Activated CD4-positive, CD25-positive, alpha-beta regulatory T cell (primary cell): ENCODE results near the gene DNAJC5.
"Not testable (repeated sequence)": the region's sequence is repeated elsewhere in the genome, so short reads cannot be mapped to it uniquely, and the experiment has no call there.

ENCODE experiments used
- DNase-seq, 4 experiments: peaks; one replicate each; lab custom pipeline; 2025; lab: John Stamatoyannopoulos, UW

The DNAJC5 gene

DNA sequence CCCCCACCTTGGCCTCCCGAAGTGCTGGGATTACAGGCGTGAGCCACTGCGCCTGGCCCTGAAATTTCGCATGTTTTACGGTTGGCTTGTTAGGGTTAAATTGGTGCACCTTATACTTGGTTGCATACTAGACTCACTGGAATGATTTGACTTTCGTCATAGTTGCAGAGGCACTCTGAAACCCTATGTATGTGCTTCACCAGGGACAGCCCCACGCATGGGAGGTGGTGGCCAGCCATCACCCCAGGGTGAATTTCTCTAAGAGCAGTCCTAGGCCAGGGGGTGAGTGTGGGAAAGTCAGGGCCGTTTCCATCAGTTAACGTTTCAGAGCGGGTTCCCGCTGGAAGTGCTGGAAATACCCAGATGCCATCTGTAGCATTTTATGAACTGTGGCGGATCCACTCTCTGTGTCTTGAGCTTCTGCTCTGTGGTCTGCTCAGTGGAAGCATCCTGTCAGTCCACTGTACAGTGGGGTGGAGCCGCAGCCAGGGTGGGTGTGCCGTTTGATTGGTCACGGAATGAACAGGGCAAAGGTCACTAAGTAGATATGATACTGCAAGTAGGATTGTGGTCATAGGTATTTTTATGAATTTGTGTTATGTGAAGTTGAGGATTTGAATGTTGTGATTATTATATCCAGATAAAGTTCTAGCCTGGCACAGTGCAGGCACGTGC is 13.2 kb downstream of the DNAJC5 start:
- DNase-seq = no peak

DNA sequence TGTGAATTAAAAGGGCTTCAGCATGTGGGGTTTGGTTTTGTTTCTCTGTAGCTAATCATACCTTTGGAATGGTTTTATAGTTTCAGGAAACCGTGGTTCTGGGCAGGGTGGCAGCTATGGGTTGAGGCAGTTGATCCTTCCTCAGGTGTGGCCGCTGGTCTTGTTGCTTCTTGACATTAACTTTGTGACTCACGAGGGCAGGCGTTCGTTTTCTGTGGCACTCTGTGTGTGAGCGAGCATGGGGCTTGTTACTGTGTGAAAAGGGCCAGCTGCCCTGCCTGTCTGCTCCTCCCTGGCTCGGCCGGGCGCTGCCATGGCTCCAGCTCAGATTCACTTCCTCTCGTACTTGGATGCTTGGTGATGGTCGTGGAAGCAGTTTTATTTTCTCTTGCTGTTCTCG is 16.2 kb downstream of the DNAJC5 start:
- DNase-seq = no peak

DNA sequence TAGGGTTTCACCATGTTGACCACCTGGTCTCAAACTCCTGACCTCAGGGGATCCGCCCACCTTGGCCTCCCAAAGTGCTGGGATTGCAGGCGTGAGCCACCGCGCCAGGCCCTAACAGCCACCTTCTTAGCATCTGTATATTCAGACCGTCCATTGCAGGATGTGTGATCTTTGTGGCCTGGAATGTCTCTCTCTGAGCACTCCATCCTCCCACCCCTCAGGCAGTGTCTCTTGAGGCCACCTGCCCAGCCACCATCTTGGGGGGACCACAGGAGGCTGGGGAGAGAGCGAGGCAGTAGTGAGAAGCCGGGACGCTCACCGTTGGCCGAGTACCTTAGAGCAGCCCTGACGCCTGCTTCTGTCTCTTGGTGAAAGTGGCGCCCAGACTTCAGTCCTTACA is 18.8 kb downstream of the DNAJC5 start:
- no peak for DNase-seq

DNA sequence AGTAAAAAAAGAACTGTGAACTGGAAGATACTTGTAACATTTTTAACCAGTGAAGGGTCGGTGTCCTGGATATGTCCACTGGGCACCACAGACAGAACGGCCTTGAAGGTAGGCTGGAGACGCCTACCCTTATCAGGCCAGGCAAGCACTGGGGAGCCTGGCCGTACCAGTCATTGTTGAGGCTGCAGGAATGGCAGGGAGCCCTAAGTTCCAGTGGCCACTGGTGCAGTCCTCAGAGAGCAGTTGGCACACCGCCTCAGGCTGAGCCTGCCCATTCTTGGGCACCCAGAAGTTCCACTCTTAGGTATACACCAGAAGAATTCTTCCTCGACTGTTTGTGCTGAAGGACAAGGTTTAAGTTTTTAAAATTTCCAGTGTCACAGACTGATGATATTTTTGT is 20.5 kb downstream of the DNAJC5 start:
- DNase-seq = no peak

DNA sequence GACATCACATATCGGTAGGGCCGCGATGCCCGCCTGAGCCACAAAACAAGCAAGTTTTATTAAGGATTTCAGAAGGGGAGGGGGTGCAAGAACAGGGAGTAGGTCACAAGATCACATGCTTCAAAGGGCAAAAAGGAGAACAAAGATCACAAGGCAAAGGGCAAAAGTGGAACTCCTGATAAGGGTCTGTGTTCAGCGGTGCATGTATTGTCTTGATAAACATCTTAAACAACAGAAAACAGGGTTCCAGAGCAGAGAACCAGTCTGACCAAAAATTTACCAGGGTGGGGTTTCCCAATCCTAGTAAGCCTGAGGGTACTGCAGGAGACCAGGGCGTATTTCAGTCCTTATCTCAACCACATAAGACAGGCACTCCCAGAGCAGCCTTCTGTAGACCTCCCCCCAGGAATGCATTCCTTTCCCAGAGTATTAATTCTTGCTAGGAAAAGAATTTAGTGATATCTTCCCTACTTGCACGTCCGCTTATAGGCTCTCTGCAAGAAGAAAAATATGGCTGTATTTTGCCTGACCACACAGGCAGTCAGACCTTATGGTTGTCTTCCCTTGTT is 21.5 kb downstream of the DNAJC5 start:
- not testable (repeated sequence) for DNase-seq

DNA sequence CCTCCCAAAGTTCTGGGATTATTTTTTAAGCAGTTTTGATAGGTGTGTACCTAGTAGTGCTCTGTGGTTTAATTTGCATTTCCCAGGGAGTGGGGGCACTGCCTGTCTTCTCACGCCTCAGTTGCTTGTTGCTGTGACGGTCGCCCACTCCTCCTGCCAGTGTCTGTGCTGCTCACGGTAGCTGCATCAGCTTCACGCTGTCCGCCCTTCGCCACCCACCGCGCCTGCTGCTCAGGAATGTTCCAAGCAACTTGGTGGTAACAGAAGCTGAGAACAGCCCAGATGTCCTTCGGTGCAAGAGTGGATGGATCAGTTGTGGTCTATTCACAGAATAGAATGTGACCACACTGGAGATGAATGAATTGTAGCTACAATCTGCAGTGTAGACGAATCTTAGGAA is 22.9 kb downstream of the DNAJC5 start:
- DNase-seq = no peak

DNA sequence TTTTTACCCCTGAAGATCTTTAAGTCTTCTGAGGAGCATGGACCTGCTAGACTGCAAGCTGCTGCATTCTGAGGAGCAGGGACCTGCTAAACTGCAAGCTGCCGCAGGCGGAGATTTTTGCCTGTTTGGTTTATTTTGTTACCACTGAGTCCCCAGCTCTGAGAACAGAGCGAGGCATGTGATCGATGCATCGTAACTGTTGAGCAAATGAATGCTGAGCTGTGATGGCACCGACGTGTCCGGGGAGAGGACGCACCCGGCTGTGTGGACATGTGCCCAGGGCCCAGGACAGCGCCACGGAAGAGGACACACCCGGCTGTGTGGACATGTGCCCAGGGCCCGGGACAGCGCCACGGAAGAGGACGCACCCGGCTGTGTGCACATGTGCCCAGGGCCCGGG is 24.2 kb downstream of the DNAJC5 start:
- DNase-seq = no peak

DNA sequence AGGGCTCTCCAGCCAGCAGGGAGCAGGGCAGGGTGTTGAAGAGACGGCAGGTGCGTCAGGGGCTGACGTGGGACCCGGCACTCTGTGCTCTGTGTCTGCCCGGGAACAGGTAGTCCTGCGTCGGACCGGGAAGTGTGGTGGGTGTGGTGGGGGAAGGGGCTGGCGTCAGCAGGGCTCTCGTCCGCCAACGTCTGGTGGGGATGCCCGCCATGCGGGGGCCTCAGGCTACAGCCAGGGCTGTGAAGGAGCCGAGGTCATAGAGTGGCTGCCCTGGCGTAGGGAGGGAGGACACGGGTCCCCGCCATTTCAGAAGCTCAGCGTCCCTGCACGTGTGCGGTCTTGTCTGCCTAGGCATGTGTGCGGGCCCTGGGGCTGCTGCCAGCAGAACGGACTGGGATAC is 25.3 kb downstream of the DNAJC5 start:
- DNase-seq = no peak

DNA sequence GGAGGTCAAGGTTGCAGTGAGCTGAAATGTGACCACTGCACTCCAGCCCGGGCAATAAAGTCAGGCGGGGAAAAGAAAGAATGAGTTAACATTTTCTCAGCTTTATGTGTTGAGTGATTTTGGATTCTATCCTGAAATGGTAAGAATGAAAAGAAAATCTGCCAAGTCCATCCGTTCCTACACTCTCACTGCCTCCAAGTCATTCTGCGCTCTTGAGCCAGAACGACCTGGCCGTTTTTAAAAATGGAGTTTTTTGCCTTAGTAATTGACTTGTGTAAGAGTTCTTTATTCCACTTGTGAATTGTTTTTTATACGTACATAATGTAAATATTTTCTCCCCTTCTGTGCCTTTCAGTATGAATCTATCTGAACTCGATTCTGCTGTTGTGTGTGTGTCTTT is 28.7 kb downstream of the DNAJC5 start:
- no peak for DNase-seq

DNA sequence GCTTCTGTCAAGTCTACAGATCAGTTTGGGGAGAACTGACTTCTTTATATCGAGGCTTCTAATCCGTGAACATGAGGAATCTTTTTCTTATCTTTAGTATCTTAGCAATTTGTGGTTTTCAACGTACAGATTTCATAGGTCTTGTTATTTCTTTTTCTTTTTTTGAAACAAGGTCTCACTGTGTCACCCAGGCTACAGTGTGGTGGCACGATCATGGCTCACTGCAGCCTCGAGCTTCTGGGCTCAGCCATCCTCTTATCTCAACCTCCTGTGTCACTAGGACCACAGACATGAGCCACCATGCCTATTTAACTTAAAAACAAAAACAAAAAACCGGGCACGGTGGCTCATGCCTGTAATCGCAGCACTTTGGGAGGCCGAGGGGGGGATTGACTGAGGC is 29.3 kb downstream of the DNAJC5 start:
- DNase-seq = no peak

DNA sequence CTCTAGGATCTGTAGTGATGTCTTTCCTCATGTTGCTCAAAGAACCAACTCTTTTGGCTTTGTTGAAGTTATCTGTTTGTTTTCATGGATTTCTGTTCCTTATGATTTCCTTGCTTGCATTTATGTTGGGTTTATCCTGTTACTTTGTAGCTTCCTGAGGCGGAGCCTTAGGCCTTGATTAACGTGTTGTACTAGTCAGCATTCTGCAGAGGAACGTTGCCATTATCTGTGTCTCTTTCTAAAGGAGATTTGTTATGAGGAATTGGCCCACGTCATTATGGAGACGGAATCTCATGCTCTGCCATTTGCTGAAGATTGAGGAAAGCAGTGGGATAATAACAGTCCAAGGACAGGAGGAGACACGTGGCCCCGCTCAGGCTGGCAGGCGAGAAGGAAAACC is 31.4 kb downstream of the DNAJC5 start:
- DNase-seq = no peak

DNA sequence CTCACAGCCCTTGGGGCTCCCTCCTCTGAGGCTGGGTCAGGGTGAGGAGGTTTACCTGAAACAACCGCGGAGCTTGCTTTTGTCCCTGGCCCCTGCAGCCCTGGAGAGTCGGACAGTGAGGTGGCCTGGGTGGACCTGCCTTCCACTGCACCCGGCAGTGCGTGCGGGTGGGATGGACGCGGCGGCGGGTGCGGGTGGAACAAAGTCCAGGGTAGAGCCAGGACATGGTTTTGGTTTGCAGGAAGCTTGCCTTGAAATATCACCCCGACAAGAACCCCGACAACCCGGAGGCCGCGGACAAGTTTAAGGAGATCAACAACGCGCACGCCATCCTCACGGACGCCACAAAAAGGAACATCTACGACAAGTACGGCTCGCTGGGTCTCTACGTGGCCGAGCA is 34.1 kb downstream of the DNAJC5 start:
- DNase-seq = no peak

DNA sequence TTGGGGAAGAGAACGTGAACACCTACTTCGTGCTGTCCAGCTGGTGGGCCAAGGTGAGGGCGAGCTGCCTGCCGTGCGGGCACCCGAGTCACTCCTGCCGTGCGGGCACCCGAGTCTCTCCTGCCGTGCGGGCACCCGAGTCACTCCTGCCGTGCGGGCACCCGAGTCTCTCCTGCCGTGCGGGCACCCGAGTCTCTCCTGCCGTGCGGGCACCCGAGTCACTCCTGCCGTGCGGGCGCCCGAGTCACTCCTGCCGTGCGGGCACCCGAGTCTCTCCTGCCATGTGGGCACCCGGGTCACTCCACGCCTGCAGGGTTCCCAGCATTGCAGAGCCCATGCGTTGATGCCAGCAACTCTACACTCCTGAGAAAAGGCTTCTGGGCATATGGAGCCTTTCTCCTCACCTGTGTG is 34.6 kb downstream of the DNAJC5 start:
- DNase-seq = not testable (repeated sequence)

DNA sequence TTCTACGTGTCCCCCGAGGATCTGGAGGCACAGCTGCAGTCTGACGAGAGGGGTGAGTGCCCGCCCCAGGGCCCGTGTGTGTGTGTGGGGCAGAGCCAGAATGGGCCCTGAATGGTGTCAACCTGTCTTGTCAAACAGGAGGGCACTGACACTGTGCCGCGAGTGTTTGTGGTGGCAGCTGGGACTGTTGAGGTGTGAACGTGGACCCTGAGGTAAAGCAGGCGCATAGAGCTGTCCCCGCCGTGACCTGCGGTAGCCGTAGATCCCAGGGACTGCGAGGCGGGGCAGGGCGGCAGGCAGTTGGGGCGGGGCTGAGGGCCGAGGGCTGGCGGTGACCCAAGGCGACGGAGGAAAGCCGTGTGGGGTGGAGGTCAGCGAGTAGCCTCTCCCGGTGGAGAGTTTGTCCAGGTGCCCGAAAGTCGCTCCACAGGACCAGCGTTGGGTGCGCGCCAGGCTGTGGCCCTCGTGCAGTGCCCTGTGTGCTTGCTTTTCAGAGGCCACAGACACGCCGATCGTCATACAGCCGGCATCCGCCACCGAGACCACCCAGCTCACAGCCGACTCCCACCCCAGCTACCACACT is 36.1 kb downstream of the DNAJC5 start:
- DNase-seq = no peak

DNA sequence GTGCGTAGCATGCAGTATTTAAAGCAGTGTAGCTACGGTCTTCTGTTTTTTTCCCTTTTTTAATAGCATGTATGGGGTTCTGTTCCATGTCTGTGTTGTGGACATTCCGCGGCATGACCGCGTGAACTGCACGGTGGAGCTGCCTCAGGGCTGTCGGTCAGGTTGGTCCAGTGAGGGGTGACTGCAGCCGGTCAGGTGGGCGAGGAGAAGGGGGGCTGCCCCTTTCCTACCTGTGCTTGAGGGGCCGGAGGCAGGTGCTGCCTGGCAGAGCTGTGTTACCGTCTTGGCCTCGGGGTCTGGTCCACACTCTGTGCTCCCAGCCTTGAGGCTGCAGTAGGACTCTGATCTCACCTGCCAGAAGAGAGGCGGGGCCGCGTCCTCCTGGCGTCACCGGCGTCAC is 36.8 kb downstream of the DNAJC5 start:
- no peak for DNase-seq

DNA sequence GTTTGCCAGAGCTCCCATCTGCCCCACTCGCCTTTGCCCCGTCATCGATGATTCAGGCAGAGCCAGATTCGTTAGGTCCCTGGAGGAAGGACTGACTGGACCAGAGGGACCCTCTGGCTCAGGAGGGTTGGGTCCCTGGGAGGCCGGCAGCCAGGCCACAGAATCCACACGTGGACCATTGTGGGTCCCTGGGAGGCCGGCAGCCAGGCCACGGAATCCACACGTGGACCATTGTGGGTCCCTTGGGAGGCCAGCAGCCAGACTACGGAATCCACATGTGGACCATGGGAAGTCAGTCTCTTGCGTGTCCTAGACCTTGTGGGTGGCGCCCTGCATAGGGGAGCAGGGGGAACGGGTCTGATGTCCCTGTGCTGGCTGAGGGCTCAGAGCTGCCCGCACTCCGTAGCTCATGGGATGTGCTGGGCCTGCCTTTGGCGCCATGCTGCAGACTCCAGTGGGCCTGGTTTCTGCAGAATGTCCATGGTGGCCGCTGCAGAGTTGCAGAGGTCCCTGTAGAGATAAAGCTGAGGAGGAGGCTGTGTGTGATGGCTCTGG is 37.8 kb downstream of the DNAJC5 start:
- no peak for DNase-seq

DNA sequence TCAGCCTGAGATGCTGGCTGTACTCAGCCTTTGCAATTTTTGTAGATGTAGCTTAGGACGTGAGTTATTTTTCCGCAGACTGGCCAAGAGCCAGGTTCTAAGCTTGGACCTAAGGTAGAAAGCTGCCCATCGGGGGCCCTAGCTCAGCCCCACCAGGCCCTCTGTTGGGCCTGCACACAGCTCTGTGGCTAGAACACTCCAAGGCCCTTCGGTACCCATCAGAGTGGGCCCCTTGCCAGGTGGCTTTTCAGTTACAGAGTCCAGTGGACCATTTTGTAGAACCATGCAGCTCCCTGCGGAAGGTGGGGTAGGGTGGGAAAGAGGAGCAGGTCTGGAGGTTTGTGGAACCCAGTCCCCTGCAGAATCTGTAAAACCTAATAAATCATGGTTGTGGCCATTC is 38.7 kb downstream of the DNAJC5 start:
- DNase-seq = no peak

DNA sequence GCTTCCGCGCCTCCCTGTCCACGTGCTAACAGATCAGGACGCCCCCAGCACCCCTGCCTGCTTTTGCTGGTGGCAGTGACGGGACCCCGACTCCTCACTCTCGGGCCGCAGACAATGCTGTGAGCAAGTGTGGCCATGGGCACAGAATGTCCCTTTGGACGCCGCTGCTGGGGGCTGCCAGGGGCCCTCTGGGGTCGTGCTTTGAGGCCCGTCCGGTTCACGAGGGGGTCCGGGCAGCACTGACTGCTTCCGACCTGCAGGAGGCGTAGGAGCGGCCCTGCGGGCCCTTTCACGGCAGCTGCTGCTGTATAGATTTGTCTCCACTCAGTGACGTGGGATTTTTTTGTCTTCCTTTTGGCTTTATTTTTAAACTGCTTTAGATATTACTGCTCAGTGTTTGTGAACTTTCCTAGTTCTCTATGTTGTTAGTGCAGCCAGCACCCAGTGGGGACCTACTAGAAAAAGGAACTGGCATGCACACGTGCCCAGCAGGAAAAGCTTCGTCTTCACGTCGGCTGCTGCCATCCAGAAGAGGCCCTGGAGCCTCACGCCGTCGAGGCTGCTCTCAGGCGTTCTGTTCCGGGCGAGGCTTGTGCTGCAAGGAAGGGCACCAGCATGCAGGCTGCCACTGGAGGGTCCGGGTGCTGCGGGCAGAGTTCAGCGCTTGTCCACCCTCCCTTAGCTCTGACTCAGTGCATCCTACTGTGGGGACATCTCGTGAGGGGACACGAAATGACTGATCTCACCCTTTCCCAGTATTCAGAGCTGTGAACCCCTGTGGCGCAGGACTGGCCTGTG is 39.5 kb downstream of the DNAJC5 start:
- no peak for DNase-seq

DNA sequence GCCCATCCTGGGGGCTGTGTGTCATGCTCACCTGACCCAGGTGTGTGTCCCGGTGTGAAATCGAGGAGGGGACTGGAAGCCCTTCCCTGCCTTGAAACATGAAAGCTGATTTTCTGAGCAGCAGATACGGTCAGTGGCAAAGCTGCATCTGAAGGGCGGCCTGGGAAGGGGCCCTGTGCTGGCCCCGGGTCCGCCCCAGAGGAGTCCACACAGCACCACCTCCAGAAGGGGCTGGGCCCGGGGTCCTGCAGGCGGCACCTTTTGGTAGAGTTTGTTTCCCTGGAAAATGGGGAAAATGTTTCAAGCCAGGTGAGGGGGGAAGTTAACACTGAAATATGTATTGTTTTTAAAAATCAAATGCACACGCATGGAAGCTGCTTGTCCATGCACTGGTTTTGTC is 40.5 kb downstream of the DNAJC5 start:
- no peak for DNase-seq

DNA sequence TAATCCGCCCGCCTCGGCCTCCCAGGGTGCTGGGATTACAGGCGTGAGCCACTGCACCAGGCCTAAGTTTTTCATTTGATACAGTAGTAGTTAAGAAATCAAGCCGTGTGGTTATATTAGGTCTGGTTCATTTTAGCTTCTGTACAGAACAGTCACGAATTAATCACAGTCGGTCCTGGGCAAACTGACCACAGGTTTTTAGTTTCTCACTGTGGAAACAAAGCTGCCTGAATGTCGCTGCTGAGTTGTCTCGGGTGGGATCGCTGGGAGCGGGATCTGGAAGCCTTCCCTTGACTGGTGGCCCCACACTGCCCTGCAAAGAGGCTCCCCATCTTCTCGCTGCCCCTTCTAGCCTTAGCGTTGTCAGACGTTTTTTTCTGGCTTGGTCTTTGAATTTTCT is 42.7 kb downstream of the DNAJC5 start:
- no peak for DNase-seq

DNA sequence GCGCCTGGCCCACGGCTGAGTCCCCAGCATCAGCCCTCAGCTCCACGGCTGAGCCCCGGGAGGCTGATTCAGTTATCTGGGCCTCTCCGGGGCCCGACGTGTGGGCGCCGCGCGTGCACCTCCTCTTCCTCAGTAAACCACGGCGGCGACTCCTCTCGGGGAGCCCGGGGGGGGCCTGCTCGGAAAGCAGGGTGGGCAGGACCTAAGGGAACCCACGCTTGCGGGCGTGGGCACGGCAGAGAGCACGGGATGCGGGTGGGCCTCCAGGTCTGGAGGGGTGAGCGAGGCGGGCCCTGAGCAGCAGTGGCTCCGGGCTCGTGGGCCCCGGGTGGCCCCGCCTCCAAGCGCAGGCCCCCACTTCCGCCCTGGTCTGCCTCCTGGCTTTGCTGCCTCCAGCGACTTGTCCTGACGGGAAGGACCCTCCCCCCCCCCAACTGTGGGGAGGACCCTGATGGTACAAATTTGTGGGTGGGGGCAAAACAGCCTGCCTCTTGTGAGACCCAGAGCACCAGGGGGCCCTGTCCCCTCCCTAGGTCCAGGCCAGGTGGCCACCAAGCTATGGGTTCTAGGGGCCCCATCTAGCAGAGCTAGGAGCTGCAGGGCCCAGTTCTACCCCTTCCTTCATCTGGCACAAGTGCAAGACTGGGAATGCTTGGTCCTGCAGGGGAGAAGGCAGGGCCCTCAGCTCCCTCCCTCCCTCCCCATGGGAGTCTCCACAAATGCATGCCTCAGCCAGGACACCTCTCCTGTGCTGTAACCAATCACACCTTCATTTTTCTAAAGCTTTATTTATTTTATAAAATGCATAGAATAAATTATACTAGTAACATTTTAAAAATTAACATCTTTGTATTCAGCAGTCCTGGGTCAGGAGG is 44.4 kb downstream of the DNAJC5 start:
- no peak for DNase-seq

DNA sequence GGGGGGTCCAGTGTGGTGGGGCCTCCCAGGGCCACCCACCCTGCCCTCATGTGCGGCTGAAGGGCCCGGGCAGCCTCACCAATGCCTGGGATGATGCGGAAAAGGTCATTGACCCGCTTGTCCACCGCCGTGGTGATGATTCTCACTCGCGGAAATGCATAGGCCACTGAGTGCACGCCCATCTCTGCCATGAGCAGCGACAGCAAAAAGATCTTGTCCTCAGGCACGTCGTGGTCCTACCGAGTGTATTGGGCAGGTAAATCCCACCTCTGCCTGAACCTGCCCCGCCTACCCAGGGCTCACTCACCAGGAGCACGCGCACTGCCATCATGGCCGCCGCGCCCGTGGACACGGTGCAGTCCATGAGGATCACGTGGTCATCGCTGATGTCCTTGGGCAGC is 45.1 kb downstream of the DNAJC5 start:
- no peak for DNase-seq
